Skeletal muscle cell (primary cell): ENCODE data around the gene MEIS1.

Experiments
- DNase-seq: peaks from one replicate; pipeline ENCODE4 v3.0.0-alpha.2; 2010; ENCODE audit warnings: low read depth
- H3K4me3 ChIP-seq: 2 replicates; pipeline ENCODE4 v1.5.1; 2011; ENCODE audit warnings: low read depth, mild to moderate bottlenecking, control low read depth, low read length, moderate library complexity

Gene MEIS1

DNA sequence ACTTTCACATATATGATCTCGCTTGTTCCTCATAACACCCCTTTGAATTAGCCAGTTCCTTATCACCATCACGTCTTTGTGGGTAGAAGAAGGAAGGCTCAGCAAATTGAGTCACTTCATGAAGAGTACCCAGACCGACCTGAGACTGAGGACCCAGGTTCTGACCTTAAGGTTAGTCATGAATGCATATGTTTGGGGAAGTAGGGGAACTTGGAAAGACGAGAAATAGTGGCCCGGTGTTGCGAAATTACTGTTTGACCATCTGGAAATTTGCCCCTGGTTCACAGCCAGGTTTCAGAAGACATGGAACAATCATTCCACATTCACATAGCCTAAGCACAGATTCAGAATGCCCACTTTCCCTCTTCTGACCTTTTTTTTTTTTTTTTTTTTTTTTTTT, 59.8 kb downstream of the MEIS1 start:
- no peak overlapping the region for H3K4me3 ChIP-seq
- DNase-seq, result peak; percentile 85

DNA sequence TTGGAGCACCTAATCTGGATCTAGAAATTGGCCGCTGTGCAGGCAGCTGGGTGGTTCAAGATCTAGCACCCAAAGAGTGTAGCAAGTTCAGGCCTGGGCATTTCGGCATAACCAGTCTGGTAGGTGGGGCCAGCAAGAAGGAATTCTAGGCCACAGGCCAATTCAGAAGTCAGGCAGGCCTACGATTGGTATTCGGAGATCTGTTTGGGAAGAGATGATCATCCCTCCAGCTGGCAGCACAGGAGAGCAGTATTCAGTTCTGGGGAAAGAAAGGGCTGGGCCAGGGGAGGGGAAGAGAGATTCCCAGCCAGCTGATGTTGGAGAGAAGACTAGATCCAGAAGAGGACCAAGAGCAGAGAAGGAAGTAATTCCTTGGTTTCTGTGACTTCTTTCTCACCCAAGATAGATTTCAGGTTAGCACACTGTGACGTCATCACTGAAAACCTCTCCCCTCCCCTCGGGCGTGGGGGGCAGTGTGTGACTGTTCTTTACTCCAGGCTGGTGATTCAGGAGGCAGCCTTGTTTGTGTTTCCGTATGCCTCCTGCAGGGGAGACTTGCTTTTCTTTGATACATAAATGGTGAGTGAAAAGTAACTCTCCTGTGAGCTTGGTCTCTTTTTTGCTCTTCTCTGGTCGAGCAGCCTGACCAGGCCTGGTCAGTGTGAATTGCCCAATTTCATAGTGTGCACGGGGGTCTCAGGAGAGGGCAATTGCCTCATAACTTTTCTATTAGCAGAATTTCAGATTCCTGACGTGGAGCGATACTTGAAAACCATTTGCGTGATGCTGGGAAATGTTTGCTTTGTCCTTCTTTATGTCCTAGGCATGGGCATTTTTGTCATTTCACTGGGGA, 61.1 kb downstream of the MEIS1 start:
- DNase-seq, result peak; percentile 74
- H3K4me3 ChIP-seq, result no peak overlapping the region

DNA sequence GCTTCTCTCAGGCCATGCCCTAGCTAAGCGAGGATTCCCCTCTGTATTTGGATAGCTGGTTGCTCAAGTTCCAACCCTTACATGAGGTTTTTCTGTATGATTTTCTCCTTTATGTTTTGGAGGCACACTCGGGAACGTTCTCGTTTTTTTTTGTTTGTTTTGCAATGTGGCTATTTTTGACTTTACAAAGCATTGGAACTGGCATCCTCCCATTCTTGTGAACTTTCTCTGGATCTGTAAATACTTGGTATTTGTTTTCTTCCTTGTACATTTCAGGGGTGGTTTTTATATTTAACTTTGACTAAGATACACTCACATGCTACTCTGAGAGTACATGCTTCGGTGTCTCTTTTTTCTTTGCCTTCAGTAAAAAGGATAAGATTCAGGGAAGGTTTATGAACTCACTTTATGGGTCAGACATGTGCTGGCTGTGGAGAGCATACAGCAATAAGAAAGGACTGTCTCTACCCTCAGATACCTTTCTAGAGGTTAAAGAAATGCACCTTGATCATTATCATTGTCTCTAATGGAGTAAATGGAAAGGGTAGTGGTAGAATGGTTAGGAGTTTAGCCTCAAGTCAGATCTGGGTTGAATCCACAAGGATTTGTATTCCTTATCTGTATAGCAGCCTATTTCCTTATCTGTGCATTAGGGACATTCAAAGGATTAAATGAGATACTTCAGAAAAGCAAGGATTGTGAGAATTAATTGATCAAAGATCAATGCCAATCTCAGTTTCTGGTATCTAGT, 61.9 kb downstream of the MEIS1 start:
- no peak for DNase-seq

DNA sequence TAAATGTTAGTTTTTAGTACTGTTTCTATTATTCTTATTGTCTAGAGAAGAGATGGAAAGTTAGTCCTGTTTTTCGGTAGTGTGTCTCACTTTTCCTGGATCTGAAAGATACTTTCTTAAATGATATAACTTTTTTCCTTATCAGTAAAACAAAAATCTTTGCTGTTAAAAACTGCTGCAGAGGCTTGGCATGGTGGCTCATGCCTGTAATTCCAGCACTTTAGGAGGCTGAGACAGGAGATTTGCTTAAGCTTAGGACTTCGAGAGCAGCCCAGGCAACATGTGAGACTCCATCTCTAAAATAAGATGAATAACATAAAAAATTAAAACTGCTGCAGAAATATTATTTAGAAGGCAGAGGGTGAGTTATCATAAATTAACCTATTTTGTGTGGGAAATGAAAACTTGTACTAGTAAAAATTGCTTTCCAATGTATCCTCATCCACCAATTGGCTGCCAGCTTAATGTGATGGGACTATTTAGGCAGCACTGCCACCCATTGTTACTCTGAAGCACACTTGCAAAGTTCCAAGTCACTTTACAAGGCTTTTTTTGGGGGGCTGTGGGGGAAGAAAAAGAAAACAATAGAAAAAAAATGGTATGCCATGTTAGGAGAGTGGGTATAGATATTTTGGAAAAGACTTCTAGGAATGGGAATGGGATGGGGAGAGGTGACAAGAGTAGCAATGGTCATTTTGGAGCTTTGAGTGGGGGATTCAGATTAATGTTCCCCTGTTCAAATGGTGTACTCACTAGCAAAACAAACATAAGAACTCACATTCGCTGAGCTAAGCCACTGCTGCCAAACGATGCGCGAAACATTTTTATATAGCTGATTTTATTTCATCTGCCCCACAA, 62.7 kb downstream of the MEIS1 start:
- no peak overlapping the region for H3K4me3 ChIP-seq
- no peak for DNase-seq

More for the DNA sequence above, 61.9 kb downstream of the MEIS1 start:
- no peak overlapping the region for H3K4me3 ChIP-seq

DNA sequence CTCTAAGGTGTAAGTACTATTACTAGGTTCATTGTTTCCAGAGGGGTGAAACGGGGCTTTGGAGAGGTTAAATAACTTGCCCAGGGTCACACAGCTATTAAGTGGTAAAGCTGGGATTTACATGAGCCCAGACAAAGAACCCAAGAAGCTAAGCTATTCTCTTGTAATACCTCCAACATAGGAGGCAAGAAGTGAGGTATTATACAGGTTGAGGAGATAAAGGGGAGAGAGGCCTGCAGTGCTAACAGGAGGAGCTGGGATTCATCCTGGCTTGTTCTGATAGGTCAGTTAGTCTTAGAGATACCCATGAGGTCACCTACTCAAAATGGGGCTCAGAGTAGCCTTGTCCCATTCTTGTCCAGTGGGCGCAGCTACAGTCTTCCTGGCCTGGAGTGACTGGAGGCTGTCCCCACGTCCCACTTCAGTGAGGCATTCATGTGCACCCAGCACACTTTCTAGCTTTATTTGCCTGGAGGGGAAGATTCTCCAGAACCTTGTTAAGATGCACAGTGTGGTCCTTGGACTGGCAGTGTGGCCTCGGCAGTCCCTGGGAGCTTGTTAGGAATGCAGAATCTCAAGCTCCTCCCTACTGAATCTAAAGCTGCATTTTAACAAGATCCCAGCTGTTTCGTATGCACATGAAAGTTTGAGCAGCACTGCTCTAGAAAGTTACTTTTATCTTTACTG, 63.5 kb downstream of the MEIS1 start:
- no peak overlapping the region for H3K4me3 ChIP-seq
- DNase-seq, result no peak

DNA sequence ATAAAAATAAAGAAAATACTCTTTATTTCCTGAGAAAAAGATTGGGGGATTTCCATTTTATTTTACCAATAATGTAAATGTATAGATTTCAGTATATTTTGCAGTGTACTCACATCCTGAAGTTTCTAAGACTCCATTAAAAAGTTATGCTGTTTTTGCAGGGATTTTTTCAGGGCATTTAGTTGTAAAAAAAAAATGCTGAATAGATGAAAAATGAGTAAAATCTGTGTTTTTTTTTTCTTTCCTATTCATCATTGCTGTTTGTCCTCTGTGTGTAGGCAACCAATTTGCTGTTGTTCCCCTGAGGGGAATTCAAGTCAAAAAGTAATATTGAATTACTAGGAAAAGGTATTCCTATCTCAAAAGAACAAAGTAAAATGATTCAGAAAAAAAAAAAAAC, 66.3 kb downstream of the MEIS1 start:
- H3K4me3 ChIP-seq, result no peak overlapping the region
- no peak for DNase-seq

DNA sequence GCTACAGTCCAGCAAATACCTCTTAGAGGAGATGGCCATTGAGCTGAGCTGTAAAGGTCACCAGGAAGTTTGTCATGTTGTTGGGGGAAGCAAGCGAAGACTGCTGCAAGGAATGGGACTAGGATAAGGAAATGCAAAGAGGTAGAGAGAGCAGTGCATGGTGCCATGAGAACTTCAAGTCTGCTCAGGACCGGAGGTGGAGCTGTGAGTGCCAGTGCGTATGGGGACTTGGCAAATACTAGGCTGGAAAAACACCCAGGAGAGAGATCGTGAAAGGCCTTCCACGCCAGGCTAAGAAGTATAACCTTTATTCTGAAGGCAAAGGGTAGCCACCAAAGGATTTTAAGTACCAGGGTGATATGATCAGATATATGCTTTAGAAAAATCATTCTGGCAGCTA, 71.3 kb downstream of the MEIS1 start:
- DNase-seq, result no peak
- H3K4me3 ChIP-seq, result no peak overlapping the region

DNA sequence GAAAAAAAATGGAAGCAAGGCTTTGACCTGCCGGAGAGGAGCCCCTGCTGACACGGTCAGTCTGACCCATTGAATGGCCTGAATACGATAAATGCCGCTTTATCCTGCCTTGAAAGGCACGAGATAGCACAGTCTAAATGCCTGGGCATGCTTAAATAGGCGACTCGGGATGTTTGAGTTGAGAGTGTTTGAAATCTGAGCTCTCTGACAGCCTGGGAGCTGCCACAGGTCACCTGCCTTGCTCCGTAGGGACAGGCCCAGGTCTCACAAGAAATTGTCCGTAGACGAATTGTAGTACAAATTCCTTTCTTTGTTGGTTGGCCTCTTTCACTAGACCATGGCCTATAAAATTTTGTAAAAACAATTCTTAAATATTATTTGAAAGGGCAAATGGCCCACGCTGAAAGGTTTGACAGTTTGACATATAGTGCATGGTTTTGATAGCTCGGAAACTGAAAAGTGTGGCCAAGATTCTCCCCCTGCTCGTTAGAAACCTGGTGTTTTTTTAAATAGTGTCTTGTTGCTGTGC, 72.8 kb downstream of the MEIS1 start:
- H3K4me3 ChIP-seq, result no peak overlapping the region
- DNase-seq, result no peak

DNA sequence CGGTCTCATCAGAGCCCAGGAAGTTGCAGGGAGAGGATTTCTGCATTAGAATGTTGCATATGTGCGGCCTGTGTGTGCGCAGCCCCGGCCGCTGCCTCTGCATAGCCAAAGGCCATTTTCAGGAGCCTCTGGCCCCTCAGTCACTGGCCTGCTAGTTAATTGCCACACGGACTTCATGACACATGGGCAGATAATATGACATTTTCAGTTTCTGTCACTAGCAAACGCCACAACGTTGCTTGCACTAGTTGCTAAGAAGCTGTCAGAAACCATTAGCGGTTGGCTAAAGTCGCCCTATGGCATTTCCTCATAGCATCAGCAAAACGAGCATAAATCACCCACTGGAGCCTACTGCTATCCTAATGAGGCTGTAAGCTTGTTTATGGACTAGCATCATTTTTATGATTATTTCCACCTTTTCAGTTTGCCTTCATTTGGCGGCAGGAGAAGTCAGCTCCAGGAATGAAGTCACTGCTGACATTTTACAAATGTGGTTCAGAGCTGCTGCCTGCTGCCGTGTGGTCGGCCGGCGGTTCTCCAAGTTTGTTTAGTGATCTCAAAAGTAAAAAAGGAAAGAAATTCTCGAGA, 73.7 kb downstream of the MEIS1 start:
- DNase-seq, result no peak
- no peak overlapping the region for H3K4me3 ChIP-seq

DNA sequence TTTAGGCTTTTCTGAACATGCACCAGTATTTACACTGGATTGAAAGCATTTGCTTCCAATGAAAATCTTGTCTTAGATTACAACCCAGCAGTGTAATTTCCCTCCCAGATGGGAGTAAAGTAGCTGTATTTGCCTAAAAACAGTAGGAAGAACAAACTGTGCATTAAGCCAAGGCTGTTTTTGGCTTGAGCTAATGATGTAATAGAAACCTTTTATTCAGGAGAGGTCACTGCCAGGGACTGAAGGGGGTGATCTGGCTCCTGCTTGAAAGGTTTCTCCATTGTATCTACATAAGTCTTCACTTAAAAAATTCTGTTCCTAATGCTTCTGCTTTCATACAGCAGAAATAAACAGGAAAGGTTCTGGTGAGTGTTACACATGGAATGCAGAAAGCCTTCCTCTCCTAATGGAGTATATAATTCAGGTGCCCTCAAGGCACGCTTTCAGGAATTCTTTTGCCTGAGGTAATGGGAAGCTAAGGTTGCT, 74.4 kb downstream of the MEIS1 start:
- no peak overlapping the region for H3K4me3 ChIP-seq
- no peak for DNase-seq

DNA sequence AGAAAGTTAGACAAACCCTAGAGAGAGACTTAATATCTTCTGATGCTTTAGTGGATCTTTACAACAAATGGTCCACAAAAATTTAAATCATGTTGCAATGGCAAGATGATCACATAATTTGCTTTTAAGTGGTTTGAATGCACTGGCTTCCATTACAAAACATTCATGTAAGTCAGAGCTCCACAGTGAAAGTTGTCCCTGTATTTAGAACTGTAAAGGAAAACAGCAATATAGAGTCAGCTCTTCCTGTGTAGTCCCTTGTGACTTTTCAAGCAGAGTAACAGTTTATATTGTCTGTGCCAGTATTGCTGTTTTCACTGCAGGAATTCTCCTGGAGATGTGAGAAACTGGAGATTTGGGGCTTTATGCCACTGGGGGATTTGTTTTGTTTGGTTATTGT, 77.7 kb downstream of the MEIS1 start:
- DNase-seq, result no peak
- H3K4me3 ChIP-seq, result no peak overlapping the region

DNA sequence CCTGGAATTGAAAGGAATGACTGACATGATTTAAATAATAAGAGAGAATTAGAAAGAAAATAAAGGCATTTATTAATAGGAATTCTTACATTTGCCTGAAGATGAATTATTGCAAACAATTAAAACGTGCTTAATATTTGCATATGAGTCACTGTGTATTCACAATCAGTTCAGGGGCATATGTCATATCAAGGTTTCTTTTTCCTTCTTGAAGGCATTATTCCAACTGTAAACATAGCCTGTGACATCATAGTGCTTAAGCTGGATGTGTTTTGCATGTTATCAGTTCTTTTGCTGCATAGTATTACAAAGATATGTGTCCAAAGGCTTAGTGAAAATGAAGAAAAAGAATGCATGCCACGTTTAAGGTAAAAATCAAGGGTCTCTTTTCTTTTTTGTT, 80.8 kb downstream of the MEIS1 start:
- no peak overlapping the region for H3K4me3 ChIP-seq
- no peak for DNase-seq

DNA sequence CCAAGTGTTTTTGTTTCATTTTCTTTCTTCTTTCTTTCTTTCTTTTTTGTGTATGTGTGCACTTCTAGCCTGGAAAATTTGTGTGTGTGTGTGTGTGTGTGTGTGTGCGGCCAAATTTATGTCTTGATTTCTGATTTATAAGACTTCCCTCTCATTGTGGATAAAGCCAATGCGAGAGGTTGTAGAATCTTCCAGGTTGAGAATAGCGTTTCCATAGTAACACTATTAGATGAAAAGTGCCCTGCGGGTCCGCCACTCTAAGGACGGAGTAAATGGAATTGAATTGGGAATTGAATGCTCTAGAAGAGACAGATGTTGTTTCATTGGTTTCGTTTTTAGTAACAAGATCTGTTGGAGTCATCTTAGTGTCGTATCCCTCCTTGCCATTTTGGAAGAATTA, 81.6 kb downstream of the MEIS1 start:
- no peak overlapping the region for H3K4me3 ChIP-seq
- no peak for DNase-seq

DNA sequence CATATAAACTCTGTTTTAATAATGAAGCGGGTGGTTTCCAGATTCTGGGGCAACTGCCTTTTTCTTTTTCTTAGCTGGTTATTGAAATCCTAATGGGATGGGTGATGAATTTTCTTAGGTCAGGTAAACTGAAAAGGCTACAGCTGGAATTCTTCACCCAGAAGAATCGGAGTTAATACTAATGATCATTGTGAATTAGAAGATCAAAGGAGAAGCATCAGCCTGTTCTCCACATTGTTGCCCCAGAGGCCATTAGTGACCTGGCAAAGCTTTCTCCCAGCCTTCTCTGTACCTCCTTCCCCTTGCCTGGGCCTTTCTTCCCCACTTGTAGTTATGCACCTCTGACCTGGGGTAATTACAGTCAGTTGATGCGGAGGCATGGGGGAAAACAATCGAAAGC, 82.8 kb downstream of the MEIS1 start:
- no peak for DNase-seq
- H3K4me3 ChIP-seq, result no peak overlapping the region

DNA sequence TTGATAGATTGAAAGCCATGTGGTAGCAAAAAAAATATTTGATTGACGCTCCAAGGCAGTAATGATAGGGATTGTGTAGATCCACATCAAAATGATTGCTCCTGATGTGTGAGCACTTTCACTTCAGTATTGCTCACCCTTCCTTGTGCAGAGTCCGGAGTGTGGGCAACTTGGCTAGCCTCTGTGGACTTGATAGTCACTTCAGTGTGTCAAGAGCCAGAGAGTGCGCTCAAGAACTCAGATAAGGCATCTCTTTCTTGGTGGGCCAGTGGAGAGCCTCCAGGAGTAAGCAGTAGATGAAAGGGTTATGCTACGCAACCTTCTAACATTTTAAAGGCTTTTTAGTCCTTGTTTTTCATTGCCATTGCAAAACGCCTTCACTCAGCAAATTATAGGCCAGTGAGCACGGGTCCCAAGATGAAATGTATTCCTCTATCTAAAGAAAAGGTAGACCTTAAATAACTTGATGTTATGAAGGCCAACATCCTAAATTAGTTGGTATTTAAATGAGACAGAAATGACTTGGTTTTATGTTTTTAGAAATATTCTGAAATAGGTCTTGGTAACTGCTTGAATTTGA, 84.4 kb downstream of the MEIS1 start:
- DNase-seq, result no peak
- H3K4me3 ChIP-seq, result no peak overlapping the region

DNA sequence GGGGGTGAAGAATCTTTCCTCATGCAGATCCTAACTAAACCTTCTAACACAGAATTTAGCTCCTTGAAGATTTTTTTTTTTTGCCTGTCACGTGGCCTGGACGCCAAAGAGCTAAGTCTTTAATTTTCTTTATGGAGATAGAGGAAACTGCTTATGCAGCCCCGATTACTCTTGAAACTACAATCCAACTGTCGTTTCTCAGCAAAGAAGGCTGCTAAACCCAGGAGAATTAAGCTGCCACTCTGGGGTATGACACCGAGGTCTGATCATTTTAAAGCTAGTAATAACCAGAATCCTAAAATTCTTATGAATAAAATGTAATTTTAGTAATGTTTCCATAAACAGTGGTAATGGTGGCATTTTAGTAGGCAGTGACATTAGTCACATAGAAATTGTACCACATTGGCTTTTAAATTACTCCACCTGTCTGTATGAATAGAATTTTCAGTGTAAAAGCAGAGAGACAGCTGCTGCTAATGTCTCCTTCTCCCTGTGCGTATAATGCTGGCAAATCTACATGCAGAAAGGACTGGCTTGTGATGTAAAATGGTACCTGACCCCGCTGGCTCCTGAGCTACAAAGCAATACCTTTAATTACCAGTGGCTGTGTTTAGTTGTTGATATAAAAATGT, 86.5 kb downstream of the MEIS1 start:
- no peak overlapping the region for H3K4me3 ChIP-seq
- no peak for DNase-seq

DNA sequence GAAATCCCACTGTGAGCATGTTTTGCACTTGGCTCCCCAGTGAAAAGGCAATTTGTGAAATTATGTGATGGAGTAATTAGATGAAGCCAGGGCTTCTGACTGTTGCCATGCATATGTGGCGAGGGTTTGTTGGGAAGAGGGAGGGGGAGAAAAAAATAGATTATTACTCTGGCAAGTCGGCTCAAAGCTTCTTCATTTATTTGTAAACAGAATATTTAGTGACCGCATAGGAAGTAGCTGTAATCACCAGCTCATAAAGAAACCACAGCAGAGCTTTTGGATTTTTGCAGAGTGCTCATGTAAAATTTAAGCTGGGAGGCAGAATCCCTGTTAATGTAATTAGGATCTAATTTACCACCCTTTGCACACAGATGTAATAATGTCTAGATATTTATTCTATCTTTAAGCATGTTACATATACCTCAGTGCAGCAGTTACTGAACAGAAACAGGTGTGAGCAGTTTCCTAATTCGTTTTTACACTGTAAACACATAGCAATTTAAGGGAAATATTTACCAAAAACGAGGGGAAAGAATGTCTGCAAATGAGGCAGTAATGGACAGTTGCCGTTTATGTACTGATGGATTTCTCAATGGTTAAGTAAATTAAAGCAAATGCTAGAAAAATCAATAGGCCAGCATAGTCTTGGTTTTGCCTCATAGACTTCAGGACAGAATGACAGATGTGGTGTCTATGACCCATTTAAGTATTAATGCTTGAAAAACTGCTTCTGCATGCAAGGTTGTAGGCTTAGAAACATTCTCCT, 87.9 kb downstream of the MEIS1 start:
- no peak for DNase-seq
- H3K4me3 ChIP-seq, result no peak overlapping the region
